DND-41 (cell line): ENCODE data around the gene BRPF3.

Source experiments
- ATAC-seq: fragments of 200-7000 bp; cut with Tn5 transposase; 3 replicates; pipeline ENCODE4 v1.9.1; 2021; ENCODE audit warnings: low read depth; ENCODE audit not compliant: insufficient read depth
- DNase-seq: peaks from one replicate; pipeline ENCODE4 v3.0.0-alpha.2; 2020
- H2AFZ ChIP-seq: 2 replicates; pipeline ENCODE4 v1.6.0; 2012; ENCODE audit warnings: low read depth, low read length
- H3K27ac ChIP-seq: 2 replicates; pipeline ENCODE4 v1.5.1; 2012; ENCODE audit warnings: low read length, inconsistent platforms
- H3K27me3 ChIP-seq: fragments of 200-600 bp; sonication (generic); 2 replicates; pipeline ENCODE4 v1.6.0; 2012; ENCODE audit warnings: low read length, mild to moderate bottlenecking, inconsistent platforms; ENCODE audit not compliant: insufficient read depth, poor library complexity
- H3K36me3 ChIP-seq: 2 replicates; pipeline ENCODE4 v1.5.1; 2012; ENCODE audit warnings: low read length, inconsistent platforms; ENCODE audit not compliant: insufficient read depth
- H3K4me1 ChIP-seq: 2 replicates; pipeline ENCODE4 v1.5.1; 2012; ENCODE audit warnings: mild to moderate bottlenecking, low read length; ENCODE audit not compliant: insufficient read depth
- H3K4me2 ChIP-seq: 2 replicates; pipeline ENCODE4 v1.6.0; 2012; ENCODE audit warnings: mild to moderate bottlenecking, moderate library complexity, low read length, inconsistent platforms; ENCODE audit not compliant: insufficient read depth
- H3K4me3 ChIP-seq, 2 experiments: fragments of 200-600 bp in 1 of 2; shearing (Covaris generic) in 1 of 2; 2 replicates each; pipeline ENCODE4 v1.5.1; 2012 to 2016; ENCODE audit warnings: inconsistent platforms in 2 of 2, low read length in 2 of 2, mild to moderate bottlenecking in 2 of 2, low read depth in 1 of 2, moderate library complexity in 1 of 2
- H3K79me2 ChIP-seq: 2 replicates; pipeline ENCODE4 v1.6.0; 2012; ENCODE audit warnings: low read length, inconsistent platforms; ENCODE audit not compliant: insufficient read depth
- H3K9ac ChIP-seq: 2 replicates; pipeline ENCODE4 v1.6.0; 2012; ENCODE audit warnings: low read depth, mild to moderate bottlenecking, inconsistent platforms, low read length, moderate library complexity
- H3K9me3 ChIP-seq: 2 replicates; pipeline ENCODE4 v1.5.1; 2012; ENCODE audit warnings: low read length, moderate library complexity, mild to moderate bottlenecking, inconsistent platforms; ENCODE audit not compliant: insufficient read depth, severe bottlenecking
- H4K20me1 ChIP-seq: 2 replicates; pipeline ENCODE4 v1.6.0; 2012; ENCODE audit warnings: low read length; ENCODE audit not compliant: insufficient read depth
- EZH2 ChIP-seq: IDR thresholded peaks from 3 replicates; pipeline ENCODE4 v1.6.1; 2012; ENCODE audit warnings: borderline replicate concordance, low read depth, mild to moderate bottlenecking, moderate library complexity, low read length, inconsistent platforms; ENCODE audit not compliant: severe bottlenecking
- TF ChIP-seq, protein P1 (sequence below): IDR thresholded peaks from 2 replicates; pipeline ENCODE4 v1.5.1; 2012; ENCODE audit warnings: borderline replicate concordance, low read length, moderate library complexity, mild to moderate bottlenecking; ENCODE audit not compliant: poor library complexity, severe bottlenecking; ENCODE audit errors: extremely low read depth

BRPF3 gene

DNA sequence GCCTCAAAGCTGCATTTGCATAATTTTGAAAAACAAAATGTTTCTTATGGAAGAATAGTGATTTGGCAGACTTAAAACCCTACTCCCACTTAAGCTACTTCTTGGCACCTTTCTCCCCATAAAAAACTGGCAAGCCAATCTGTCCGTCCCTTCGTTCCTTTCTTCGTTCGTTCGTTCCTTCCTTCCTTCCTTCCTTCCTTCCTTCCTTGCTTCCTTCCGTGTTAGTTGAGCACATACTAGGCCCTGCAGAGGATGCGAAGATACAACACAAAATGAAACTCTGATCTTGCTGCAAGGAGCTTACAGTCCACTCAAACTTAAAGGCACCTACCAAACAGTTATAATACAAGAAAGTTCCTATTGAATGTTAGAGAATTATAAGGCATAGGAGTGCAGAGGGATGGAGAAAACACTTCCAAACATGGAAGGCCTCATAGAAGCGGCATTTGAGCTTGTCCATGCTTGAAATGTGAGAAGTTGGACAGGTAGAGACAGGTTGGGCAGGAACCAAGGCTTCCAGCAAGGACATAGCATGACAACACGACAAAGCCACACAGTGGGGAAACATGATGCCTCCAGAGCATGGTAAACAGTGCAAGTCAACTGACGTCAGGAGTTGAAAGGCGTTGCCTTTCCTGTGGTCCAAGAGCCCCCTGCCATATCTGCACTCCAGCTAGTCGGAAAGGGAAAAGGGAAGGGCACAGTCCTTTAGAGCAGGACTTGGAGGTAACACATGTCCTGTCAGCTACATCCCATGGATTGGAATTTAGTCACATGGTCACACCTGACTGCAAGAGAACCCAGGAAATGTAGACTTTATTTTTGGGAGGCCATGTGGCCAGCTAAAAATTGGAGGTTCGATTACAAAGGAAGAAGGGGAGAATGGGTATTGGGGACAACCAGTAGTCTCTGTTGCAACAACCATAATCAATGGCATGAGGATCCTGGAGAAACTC is 80.3 kb downstream of the BRPF3 start:
- DNase-seq, result no peak
- TF ChIP-seq, protein P1, sequence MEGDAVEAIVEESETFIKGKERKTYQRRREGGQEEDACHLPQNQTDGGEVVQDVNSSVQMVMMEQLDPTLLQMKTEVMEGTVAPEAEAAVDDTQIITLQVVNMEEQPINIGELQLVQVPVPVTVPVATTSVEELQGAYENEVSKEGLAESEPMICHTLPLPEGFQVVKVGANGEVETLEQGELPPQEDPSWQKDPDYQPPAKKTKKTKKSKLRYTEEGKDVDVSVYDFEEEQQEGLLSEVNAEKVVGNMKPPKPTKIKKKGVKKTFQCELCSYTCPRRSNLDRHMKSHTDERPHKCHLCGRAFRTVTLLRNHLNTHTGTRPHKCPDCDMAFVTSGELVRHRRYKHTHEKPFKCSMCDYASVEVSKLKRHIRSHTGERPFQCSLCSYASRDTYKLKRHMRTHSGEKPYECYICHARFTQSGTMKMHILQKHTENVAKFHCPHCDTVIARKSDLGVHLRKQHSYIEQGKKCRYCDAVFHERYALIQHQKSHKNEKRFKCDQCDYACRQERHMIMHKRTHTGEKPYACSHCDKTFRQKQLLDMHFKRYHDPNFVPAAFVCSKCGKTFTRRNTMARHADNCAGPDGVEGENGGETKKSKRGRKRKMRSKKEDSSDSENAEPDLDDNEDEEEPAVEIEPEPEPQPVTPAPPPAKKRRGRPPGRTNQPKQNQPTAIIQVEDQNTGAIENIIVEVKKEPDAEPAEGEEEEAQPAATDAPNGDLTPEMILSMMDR, result no peak
- no peak for TF ChIP-seq EZH2
- Histone ChIP-seq H3K9me3 (no peaks in the 10 kb centered on the region), H3K36me3 (no peaks in the 10 kb centered on the region), H3K9ac (no peak overlapping the region), H3K27me3 (peaks cover 24% of the 10 kb centered on the region), H2AFZ (no peak overlapping the region), H3K27ac (no peak overlapping the region), H3K4me3 (no peak overlapping the region), H3K4me2 (no peak overlapping the region), H3K4me1 (no peaks in the 10 kb centered on the region), H4K20me1 (no peaks in the 10 kb centered on the region), H3K79me2 (no peaks in the 10 kb centered on the region)
- no peak for ATAC-seq

DNA sequence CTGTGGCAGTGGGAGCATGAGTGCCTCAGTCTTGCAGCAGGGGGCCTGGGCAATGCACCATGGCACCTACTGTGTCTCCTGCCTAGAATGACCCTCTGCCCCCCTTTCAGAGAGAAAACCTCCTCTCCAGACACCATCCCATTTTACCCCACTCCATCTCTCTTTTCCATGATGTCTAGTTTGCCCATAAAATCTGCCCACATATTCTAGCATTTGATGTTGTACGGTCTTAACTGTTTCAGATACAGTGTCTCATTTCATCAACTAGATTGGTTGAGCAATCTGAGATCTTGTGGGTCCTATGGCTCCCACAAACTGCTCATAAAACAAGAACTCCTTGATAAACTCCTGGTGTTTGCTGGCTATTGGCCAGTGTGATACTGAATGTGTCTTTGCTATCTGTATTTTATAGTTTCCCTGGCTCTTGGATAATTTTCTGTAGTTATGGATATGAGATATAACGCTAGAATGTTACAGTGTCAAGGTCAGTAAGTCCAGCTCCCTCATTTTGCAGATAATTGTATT is 81.5 kb downstream of the BRPF3 start:
- Histone ChIP-seq H4K20me1 (no peaks in the 10 kb centered on the region), H3K9ac (no peak overlapping the region), H3K4me3 (no peak overlapping the region), H3K27me3 (peaks cover 24% of the 10 kb centered on the region), H3K27ac (no peak overlapping the region), H3K4me2 (no peak overlapping the region), H3K9me3 (no peaks in the 10 kb centered on the region), H3K4me1 (no peaks in the 10 kb centered on the region), H3K79me2 (no peaks in the 10 kb centered on the region), H2AFZ (no peak overlapping the region), H3K36me3 (no peaks in the 10 kb centered on the region)
- DNase-seq (no peak), ATAC-seq (no peak)
- TF ChIP-seq, protein P1, result no peak
- TF ChIP-seq EZH2, result no peak

DNA sequence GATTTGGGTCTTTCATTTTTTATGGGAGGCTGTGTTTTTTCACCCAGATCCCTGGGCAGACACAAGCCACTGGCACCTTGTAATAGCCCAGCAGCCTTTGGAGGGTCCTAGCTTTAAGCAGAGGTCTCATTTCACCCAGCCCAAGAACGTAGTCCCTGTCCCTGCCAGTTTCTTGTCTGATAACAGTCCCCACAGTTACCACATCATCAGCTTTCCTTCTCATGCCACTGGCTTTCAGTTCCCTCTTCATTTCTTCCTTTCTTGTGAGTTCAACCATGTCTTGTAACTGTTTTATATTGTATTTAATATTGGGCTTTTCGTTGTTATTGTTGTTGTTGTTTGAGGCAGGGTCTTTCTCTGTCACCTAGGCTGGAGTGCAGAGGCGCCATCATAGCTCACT is 83.9 kb downstream of the BRPF3 start:
- H3K9me3 ChIP-seq, result no peaks in the 10 kb centered on the region

More for the DNA sequence above, 83.9 kb downstream of the BRPF3 start:
- Histone ChIP-seq H3K9ac (no peak overlapping the region), H4K20me1 (no peaks in the 10 kb centered on the region), H3K27me3 (peaks cover 23% of the 10 kb centered on the region), H3K36me3 (no peaks in the 10 kb centered on the region), H3K27ac (no peak overlapping the region), H3K79me2 (no peaks in the 10 kb centered on the region), H3K4me2 (no peak overlapping the region), H3K4me3 (no peak overlapping the region), H2AFZ (no peak overlapping the region), H3K4me1 (no peaks in the 10 kb centered on the region)
- TF ChIP-seq, protein P1, result no peak
- TF ChIP-seq EZH2, result no peak
- ATAC-seq (no peak), DNase-seq (no peak)
